Measurements from ENCODE around the gene PITPNM3. TPM values are rescaled to one million over a fixed set of nuclear protein-coding genes. Genes with fewer than 3 reads are reported as not detected.

The PITPNM3 gene
- total and polyA plus RNA-seq, 2 of the 8 experiments (the other 6 are each of a cell fraction or from before 2014, with no cell fraction given) = 1.7 to 3.1 TPM

- Histone ChIP-seq H2AK5ac (ENCODE audit: low read depth, low read length) (no peak overlapping the region), H3K56ac (replicated peaks; ENCODE audit: insufficient read length, low read depth, low read length) (no peak overlapping the region), H3K23ac (ENCODE audit: insufficient read length) (no peak overlapping the region), H3K23me2 (ENCODE audit: low read depth, low read length) (peaks cover 14% of the 10 kb centered on the region; the same call in 1 of the 2 replicates), H3K4me1 (replicated peaks in 1 of 4; ENCODE audit: control insufficient read depth in 3 of 4, insufficient read depth in 4 of 4, low read length in 3 of 4) (peaks cover 4 to 15% (median 12%) of the 10 kb centered on the region in 4 experiments), H2BK12ac (ENCODE audit: low read depth, low read length) (peak overlapping the region; percentile 84; the same call in 1 of the 2 replicates), H3K4me2 (ENCODE audit: insufficient read depth in 1 of 2, low read depth in 2 of 2, low read length in 2 of 2) (peak overlapping the region; percentile 83 to 96), H2BK20ac (ENCODE audit: low read length) (no peak overlapping the region), H3K79me1 (ENCODE audit: low read depth, low read length) (no peaks in the 10 kb centered on the region), H3K4ac (replicated peaks; ENCODE audit: insufficient read length, low read depth, low read length) (no peak overlapping the region), H2BK5ac (ENCODE audit: low read depth, low read length) (no peak overlapping the region), H3K9ac (replicated peaks in 1 of 4; ENCODE audit: extremely low read depth in 1 of 4, low read depth in 3 of 4, low read length in 3 of 4) (no peak overlapping the region; a peak in 2 of 7 replicates), H3K36me3 (ENCODE audit: control insufficient read depth in 2 of 4, insufficient read depth in 4 of 4, low read length in 3 of 4) (no peaks in the 10 kb centered on the region), H3K79me2 (ENCODE audit: control insufficient read depth in 1 of 2, insufficient read depth in 2 of 2, low read length in 2 of 2) (no peaks in the 10 kb centered on the region), H4K20me1 (replicated peaks in 1 of 2; ENCODE audit: control insufficient read depth in 1 of 2, insufficient read depth in 2 of 2, low read length in 2 of 2) (peaks cover 0 to 5% of the 10 kb centered on the region in 2 experiments), H2BK120ac (replicated peaks; ENCODE audit: low read depth, low read length) (no peak overlapping the region), H3K4me3 (ENCODE audit: extremely low read depth in 1 of 4, insufficient read depth in 2 of 4, low read depth in 3 of 4, low read length in 4 of 4) (peak overlapping the region; percentile 45 to 76 (median 59); a peak in 7 of 8 replicates), H2BK15ac (ENCODE audit: low read length) (peak overlapping the region; percentile 32), H3K14ac (ENCODE audit: insufficient read length) (no peak overlapping the region), H4K91ac (replicated peaks; ENCODE audit: insufficient read length, low read length) (peak overlapping the region; percentile 55), H3K27me3 (replicated peaks in 1 of 4; ENCODE audit: control insufficient read depth in 3 of 4, extremely low read depth in 1 of 4, insufficient read depth in 3 of 4, low read length in 3 of 4) (peaks cover 14 to 42% (median 36%) of the 10 kb centered on the region in 4 experiments), H4K8ac (ENCODE audit: extremely low read depth, insufficient read depth, low read length) (no peak overlapping the region), H3K27ac (ENCODE audit: low read depth, low read length) (no peak overlapping the region), H3K9me3 (ENCODE audit: insufficient read depth in 2 of 2, low read depth in 1 of 2, low read length in 1 of 2) (no peaks in the 10 kb centered on the region), H3K18ac (ENCODE audit: extremely low read depth, low read length) (no peak overlapping the region), H2AFZ (ENCODE audit: low read length) (peak overlapping the region; percentile 29; the same call in 1 of the 2 replicates), H4K5ac (ENCODE audit: insufficient read length, low read depth, low read length) (no peak overlapping the region)
- no peak for FAIRE-seq
- ChIA-PET CTCF (ENCODE audit: partially characterized antibody) (interaction anchor here (0.7 to 1.7 kb wide), 13 partner anchors 25 to 991 kb away, joined by 3 to 8 read pairs (median 3); no protein-coding TSS in a partner anchor), POLR2A (ENCODE audit: partially characterized antibody) (interaction anchor here (0.6 to 1.6 kb wide), 4 partner anchors 12 to 100 kb away, joined by 3 to 9 read pairs (median 4); no protein-coding TSS in a partner anchor)
- WGBS, 2 experiments (ENCODE audit: extremely low coverage in 1 of 2, insufficient coverage in 1 of 2, insufficient read length in 1 of 2, insufficient replicate concordance in 2 of 2, low coverage in 1 of 2, low lambda C conversion rate in 2 of 2, missing lambda C conversion rate in 1 of 2) = 38% methylated on average over 12 of the region's 12 CpGs; no CpG with 5 or more reads in 1 of the 2 experiments
- no peak for DNase-seq (ENCODE audit: low read depth in 1 of 2, low spot score in 2 of 2)
- TF ChIP-seq TBP (IDR thresholded peaks at IDR 0.05; ENCODE audit: low read depth, low read length) = no peak
- TF ChIP-seq E2F6 (IDR thresholded peaks at IDR 0.05) = no peak
- no peak for TF ChIP-seq TAF1 (IDR thresholded peaks at IDR 0.05; ENCODE audit: low read depth, low read length)
- TF ChIP-seq POLR2A (IDR thresholded peaks at IDR 0.05; ENCODE audit: control extremely low read depth in 1 of 2, low read depth in 2 of 2, low read length in 2 of 2) = no peak
- TF ChIP-seq GABPA (IDR thresholded peaks at IDR 0.05; ENCODE audit: borderline replicate concordance, insufficient read depth, low read length) = no peak
- no peak for TF ChIP-seq TAF7 (optimal IDR thresholded peaks at IDR 0.05; ENCODE audit: borderline replicate concordance, low read depth, low read length)
- no peak for TF ChIP-seq MAFK (IDR thresholded peaks at IDR 0.05; ENCODE audit: low read depth, low read length)
- TF ChIP-seq SUZ12 (IDR thresholded peaks at IDR 0.05; ENCODE audit: low read length) = no peak
- no peak for TF ChIP-seq JUND (IDR thresholded peaks at IDR 0.05; ENCODE audit: low read length)
- TF ChIP-seq CTBP2 (IDR thresholded peaks at IDR 0.05; ENCODE audit: borderline replicate concordance, insufficient read depth, insufficient read length, low read length) = no peak
- no peak for TF ChIP-seq JUN (IDR thresholded peaks at IDR 0.05; ENCODE audit: low read depth, low read length)
- TF ChIP-seq RFX5 (IDR thresholded peaks at IDR 0.05; ENCODE audit: borderline replicate concordance, low read depth, low read length) = no peak
- no peak for TF ChIP-seq BCL11A (IDR thresholded peaks at IDR 0.05; ENCODE audit: low read depth in 2 of 2, low read length in 2 of 2)
Observed at GRCh38 chr17:6554871-6555330, 1.5 kb downstream of the PITPNM3 start.
